GM13977 (cell line): ENCODE results near the gene KLF1.
"Not testable (repeated sequence)": the region's sequence is repeated elsewhere in the genome, so short reads cannot be mapped to it uniquely, and the experiment has no call there.

Experiments
- DNase-seq: peaks from one replicate; pipeline ENCODE4 v3.0.0; 2012; ENCODE audit warnings: low spot score
- CTCF ChIP-seq: IDR thresholded peaks from 2 replicates; pipeline ENCODE4 v1.5.1; 2012; ENCODE audit warnings: mild to moderate bottlenecking, control low read depth; ENCODE audit not compliant: insufficient read depth; ENCODE audit errors: extremely low read depth, missing control alignments
- in situ Hi-C: fragments of 300-500 bp; cut with MboI; formaldehyde crosslinking; loops from one replicate; pipeline ENCODE4 v1.12.0; 2022; ENCODE audit warnings: low sequenced_read_pairs, low pct_unique_long_range_greater_than_20kb, mixed read lengths, inconsistent platforms; ENCODE audit not compliant: unreplicated experiment

Gene KLF1

GRCh38 chr19:12930002-12930645 lies 43.1 kb upstream of the KLF1 start:
- DNase-seq: no peak
- no peak for TF ChIP-seq CTCF
- in situ Hi-C loops: no loop called here

- no peak for DNase-seq
- in situ Hi-C loops: no loop called here
- TF ChIP-seq CTCF: no peak
Observed at GRCh38 chr19:12924621-12925310, 37.8 kb upstream of the KLF1 start.

- in situ Hi-C loops: no loop called here
- no peak for DNase-seq
- TF ChIP-seq CTCF: no peak
Observed at GRCh38 chr19:12922959-12923358, 36.0 kb upstream of the KLF1 start.

- no peak for TF ChIP-seq CTCF
- DNase-seq: no peak
- in situ Hi-C loops: no loop called here
Observed at GRCh38 chr19:12921047-12921446, 34.0 kb upstream of the KLF1 start.

GRCh38 chr19:12918253-12918652 lies 31.3 kb upstream of the KLF1 start:
- no peak for DNase-seq
- in situ Hi-C loops: no loop called here
- no peak for TF ChIP-seq CTCF

GRCh38 chr19:12915860-12916259 lies 28.9 kb upstream of the KLF1 start:
- in situ Hi-C loops, DNase-seq: not testable (repeated sequence)

GRCh38 chr19:12913851-12914690 lies 27.1 kb upstream of the KLF1 start:
- no peak for DNase-seq
- in situ Hi-C loops: no loop called here

More at GRCh38 chr19:12913851-12914690, 27.1 kb upstream of the KLF1 start:
- no peak for TF ChIP-seq CTCF
